NCI-H146 treated with DMSO at 0.1 percent for 48 hours (cell line): ENCODE data around the gene SLC5A1.

ENCODE experiments used
- DNase-seq: peaks from one replicate; lab custom pipeline; 2025; ENCODE audit not compliant: unreplicated experiment; lab: John Stamatoyannopoulos, UW

The SLC5A1 gene

GRCh38 chr22:32042924-32043323, at the start of gene SLC5A1:
Gene SLC5A1 (plus strand): TSS chr22:32043261. CDS start chr22:32043282, 21 bp downstream.
- DNase-seq, result peak; percentile 45

GRCh38 chr22:31995046-31995445, 48.0 kb upstream of the SLC5A1 start:
- DNase-seq, result no peak

- no peak for DNase-seq
Observed at GRCh38 chr22:31995807-31996206, 47.3 kb upstream of the SLC5A1 start.

GRCh38 chr22:31998784-31999385, 44.2 kb upstream of the SLC5A1 start:
- DNase-seq, result no peak

- DNase-seq, result no peak
Observed at GRCh38 chr22:32000181-32000580, 42.9 kb upstream of the SLC5A1 start.

GRCh38 chr22:32005453-32005852, 37.6 kb upstream of the SLC5A1 start:
- no peak for DNase-seq

- no peak for DNase-seq
Observed at GRCh38 chr22:32013200-32013599, 29.9 kb upstream of the SLC5A1 start.

GRCh38 chr22:32016081-32016480, 27.0 kb upstream of the SLC5A1 start:
- DNase-seq, result no peak

- DNase-seq, result no peak
Observed at GRCh38 chr22:32018056-32018455, 25.0 kb upstream of the SLC5A1 start.

- no peak for DNase-seq
Observed at GRCh38 chr22:32020117-32020516, 22.9 kb upstream of the SLC5A1 start.

- DNase-seq, result no peak
Observed at GRCh38 chr22:32021716-32022115, 21.3 kb upstream of the SLC5A1 start.

- DNase-seq, result no peak
Observed at GRCh38 chr22:32023251-32023827, 19.7 kb upstream of the SLC5A1 start.

- no peak for DNase-seq
Observed at GRCh38 chr22:32024796-32025195, 18.3 kb upstream of the SLC5A1 start.

- DNase-seq, result no peak
Observed at GRCh38 chr22:32030518-32031247, 12.4 kb upstream of the SLC5A1 start.

GRCh38 chr22:32031466-32031865, 11.6 kb upstream of the SLC5A1 start:
- DNase-seq, result no peak

- DNase-seq, result no peak
Observed at GRCh38 chr22:32034275-32034674, 8.8 kb upstream of the SLC5A1 start.

- no peak for DNase-seq
Observed at GRCh38 chr22:32037236-32037635, 5.8 kb upstream of the SLC5A1 start.

- DNase-seq, result no peak
Observed at GRCh38 chr22:32040324-32040904, 2.6 kb upstream of the SLC5A1 start.

GRCh38 chr22:32043391-32043790, 330 bp downstream of the SLC5A1 start:
- DNase-seq, result no peak

GRCh38 chr22:32044477-32044876, 1.4 kb downstream of the SLC5A1 start:
- DNase-seq, result no peak

GRCh38 chr22:32044913-32045312, 1.9 kb downstream of the SLC5A1 start:
- no peak for DNase-seq

- DNase-seq, result no peak
Observed at GRCh38 chr22:32048069-32048468, 5.0 kb downstream of the SLC5A1 start.
